Measurements from ENCODE around the gene CSAD.

The CSAD gene

GRCh38 chr12:53180220-53180930 is at the start of gene CSAD, which contains the start of gene ZNF740:
Gene CSAD, minus strand, starts transcription at chr12:53180925. Its CDS starts 7,455 bp downstream, at chr12:53173470.
Gene ZNF740, plus strand, starts transcription at chr12:53180722. Its CDS starts 1,262 bp downstream, at chr12:53181984.
- peak; percentile 97 for DNase-seq (ENCODE audit: low spot score)

GRCh38 chr12:53230108-53230845 is 49.6 kb upstream of the CSAD start:
- peak; percentile 57 for DNase-seq (ENCODE audit: low spot score)

- no peak for DNase-seq (ENCODE audit: low spot score)
These were observed 48.7 kb upstream of the CSAD start for GRCh38 chr12:53229454-53229853.

DNA sequence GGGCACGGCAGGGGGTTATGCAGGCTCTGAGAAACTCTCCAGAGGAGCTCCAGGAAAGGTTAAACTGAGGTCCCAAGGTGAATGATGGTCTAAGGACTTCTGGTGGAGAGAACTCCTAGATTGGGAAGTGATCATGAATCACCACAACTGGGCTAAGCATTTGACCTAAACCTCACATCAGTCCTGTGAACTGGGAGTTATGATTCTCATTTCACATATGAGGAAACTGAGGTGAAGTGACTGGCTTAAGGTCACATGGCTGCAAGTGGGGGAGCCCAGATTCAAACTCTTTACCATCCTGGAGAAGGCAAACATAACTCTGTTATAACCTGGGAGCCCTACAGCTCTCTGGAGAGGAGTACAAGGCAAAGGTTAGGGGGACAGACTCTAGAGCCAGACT is 47.1 kb upstream of the CSAD start:
- DNase-seq (ENCODE audit: low spot score) = no peak

- DNase-seq (ENCODE audit: low spot score) = peak; percentile 31
These were observed 46.6 kb upstream of the CSAD start for GRCh38 chr12:53227341-53227740.

GRCh38 chr12:53226815-53227214 is 46.1 kb upstream of the CSAD start:
- peak; percentile 52 for DNase-seq (ENCODE audit: low spot score)

DNA sequence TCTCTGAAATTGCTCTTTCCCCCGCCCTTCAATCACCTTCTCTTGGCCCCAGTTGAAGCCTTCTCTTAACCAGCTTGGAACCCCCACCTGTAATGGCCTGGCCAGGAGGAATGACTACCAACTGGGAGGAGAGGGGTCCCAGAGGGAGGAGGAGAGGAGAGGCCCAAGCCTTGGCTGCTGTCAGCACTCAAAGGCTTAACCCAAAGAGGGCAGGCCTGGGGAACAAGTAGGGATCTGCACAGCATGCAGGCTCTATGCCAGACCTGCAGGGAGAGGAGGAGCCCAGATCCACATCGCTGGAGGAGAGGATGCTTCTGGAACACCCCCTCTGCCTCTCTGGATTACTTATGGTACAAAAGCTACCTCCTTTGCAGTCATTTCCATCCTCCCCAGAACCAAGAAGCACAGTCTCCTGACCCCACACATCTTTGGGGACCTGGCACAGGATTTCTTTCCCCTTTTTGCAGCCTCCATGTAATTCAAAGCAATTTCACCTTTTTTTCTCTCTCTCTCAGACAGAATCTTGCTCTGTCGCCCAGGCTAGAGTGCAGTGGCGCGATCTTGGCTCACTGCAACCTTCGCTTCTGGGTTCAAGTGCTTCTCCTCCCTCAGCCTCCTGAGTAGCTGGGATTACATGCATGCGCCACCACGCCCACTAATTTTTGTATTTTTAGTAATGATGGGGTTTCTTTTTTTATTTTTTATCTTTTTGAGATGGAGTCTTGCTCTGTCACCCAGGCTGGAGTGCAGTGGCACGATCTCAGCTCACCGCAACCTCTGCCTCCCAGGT is 45.1 kb upstream of the CSAD start:
- DNase-seq (ENCODE audit: low spot score) = peak; percentile 60

DNA sequence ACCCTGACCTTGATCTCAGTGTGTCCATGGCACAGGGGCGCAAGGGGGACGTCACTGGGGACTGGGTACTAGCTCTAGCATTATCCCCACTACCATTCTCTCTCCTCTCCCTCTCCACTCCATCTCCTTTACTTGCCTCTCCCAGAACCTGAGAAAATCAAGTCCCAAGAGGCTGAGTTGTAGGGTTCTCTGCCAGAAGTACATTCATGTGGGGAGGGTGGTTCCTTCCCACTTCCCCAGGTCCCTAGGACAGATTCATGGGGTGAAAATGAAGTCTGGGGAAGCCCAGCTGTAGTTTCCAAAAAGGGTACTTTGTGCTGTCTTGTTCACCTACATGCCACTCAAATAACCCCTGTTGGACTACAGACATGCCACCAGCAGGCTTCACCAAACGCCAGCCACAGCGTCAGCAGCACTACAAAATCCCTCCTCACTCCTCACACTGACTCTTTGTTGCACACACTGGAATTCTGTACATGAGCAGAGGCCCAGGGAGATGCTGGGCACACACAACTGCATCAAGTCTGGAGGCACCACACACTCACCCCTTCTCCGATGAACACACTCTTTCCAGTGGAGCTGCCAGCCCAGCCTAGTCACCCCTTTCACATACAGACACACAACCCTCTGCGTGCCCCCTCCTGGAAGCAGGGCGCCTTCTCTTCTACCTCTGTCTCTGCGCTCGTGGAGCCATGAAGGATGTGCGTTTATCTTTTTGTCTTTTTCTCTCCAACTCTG is 44.3 kb upstream of the CSAD start:
- peak; percentile 63 for DNase-seq (ENCODE audit: low spot score)

GRCh38 chr12:53224061-53224896 is 43.6 kb upstream of the CSAD start:
- peak; percentile 66 for DNase-seq (ENCODE audit: low spot score)

- DNase-seq (ENCODE audit: low spot score) = peak; percentile 73
These were observed 42.8 kb upstream of the CSAD start for GRCh38 chr12:53223389-53224060.

GRCh38 chr12:53222806-53223261 is 42.1 kb upstream of the CSAD start:
- DNase-seq (ENCODE audit: low spot score) = peak; percentile 58

DNA sequence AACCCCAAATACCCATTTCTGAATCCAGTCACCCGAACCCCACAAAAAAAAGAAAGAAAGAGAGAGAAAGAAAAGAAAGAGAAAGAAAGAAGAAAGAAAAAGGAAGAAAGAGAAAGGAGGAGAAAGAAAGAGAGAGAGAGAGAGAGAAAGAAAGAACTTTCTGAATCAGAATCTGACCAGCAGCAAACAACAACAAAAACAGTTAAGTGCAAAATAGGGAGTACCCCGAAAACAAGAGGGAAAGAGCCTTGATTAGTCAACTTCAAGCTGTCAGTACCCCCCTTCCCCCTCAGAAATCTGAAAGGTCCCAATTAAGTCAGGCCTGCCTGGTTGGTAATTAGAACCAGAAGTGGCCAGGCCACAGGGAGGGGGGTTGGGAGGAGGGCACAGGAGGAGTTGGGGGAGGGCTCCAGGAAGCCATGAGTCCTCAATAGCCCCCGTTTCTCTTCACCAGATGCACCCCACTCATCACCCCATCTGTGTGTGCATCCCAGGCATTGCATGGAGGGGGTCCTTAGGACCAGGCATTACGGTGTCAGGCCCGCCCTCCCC is 41.5 kb upstream of the CSAD start:
- no peak for DNase-seq (ENCODE audit: low spot score)

- DNase-seq (ENCODE audit: low spot score) = peak; percentile 88
These were observed 40.7 kb upstream of the CSAD start for GRCh38 chr12:53221203-53222080.

- peak; percentile 96 for DNase-seq (ENCODE audit: low spot score)
These were observed 40.0 kb upstream of the CSAD start for GRCh38 chr12:53220694-53221202.

- DNase-seq (ENCODE audit: low spot score) = peak; percentile 81
These were observed 39.4 kb upstream of the CSAD start for GRCh38 chr12:53219956-53220693.

DNA sequence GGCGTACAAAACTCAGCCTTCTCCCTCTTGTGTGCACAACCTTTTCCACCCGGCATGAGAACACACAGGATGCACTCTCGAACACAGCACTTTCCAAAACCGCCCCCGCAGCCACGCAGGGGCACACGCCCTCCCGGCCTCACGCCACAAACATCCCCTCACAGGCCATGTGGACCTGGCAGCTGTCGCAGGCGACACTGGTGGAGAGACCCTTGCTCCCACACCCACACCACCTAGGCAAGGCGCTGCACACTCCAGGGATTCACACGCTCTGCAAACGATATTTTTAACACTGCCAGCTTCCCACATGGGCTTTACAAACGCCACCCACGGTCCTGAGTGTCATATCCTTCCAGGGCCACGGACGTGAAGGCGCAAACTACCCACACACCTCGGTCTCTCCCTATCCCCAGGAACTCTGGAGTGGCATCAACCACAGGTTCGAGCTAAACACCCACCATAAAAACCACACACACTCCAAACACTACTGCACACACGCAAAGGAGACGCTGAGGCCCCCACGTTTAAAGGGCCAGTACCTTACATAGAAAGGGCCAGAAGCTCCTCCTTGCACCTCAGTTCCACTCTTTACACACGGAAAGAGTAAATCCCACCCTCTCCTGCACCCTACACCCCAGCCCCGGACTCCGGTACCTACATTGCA is 38.7 kb upstream of the CSAD start:
- DNase-seq (ENCODE audit: low spot score) = peak; percentile 70

DNA sequence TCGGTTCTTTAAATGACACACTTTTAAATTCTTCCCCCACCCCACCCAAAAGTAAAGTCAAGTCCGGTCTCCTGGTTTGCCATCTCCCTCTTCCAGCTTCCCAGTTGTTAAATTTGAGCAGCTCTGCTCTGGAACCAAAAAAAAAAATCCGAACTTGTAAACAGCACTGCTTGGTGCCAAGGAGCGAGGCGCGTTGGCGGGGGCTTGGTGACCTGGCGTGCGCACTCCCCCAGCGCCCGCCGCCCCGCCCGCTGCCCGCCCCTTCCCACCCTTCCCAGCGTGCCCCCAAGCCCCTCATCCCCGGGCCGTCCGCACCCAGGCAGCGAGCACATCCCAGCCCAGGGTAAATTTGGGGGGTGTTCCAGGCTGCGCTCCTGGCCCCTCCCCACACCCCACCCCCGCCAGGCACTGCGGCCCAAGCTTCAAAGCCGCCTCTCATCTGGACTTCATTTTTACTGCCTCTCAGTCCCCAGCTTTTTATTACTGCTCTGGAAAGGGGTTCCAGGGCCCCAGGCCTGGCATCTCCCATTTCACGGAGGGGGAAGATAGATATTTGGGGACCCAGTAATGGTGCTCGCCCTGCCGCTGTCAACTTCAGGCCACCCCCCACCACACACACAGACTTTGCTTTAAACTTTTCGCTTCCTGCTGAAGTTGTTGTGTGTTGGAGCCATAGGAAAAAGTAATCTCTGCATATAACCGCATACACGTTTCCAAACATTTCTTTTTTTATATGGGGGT is 38.0 kb upstream of the CSAD start:
- no peak for DNase-seq (ENCODE audit: low spot score)
